ENCODE results near the gene OLFML2B. TPM values are rescaled to one million over a fixed set of nuclear protein-coding genes. Genes with fewer than 3 reads are reported as not detected.

The OLFML2B gene
- total and polyA plus RNA-seq, 5 donors: 1.8 to 8.9 (median 3.0) TPM

GRCh38 chr1:161994175-161994668 is 29.4 kb downstream of the OLFML2B start:
- Histone ChIP-seq H3K9me3 (ENCODE audit: control insufficient read depth, low read length) (no peaks in the 10 kb centered on the region), H3K4me1 (ENCODE audit: control insufficient read depth, insufficient read depth, low read length) (no peaks in the 10 kb centered on the region), H3K27me3 (ENCODE audit: control insufficient read depth, insufficient read depth) (no peaks in the 10 kb centered on the region), H3K27ac (ENCODE audit: low read length) (no peak overlapping the region), H3K4me3 (ENCODE audit: low read length) (no peak overlapping the region)
- ATAC-seq (peak; percentile 86 to 87), DNase-seq (peak; percentile 83 to 90 (median 87))
- 49% methylated on average over 9 of the region's 9 CpGs for WGBS
- intact Hi-C loops (cut with DNase I): no loop called here

- H3K4me3 ChIP-seq (ENCODE audit: low read length): no peak overlapping the region
- H3K9me3 ChIP-seq (ENCODE audit: control insufficient read depth, low read length): no peaks in the 10 kb centered on the region
- ATAC-seq (no peak), DNase-seq (no peak)
- 79% methylated on average over 11 of the region's 11 CpGs for WGBS
- no peak overlapping the region for H3K27ac ChIP-seq (ENCODE audit: low read length)
- no peaks in the 10 kb centered on the region for H3K27me3 ChIP-seq (ENCODE audit: control insufficient read depth, insufficient read depth)
- intact Hi-C loops (cut with DNase I): no loop called here
- no peaks in the 10 kb centered on the region for H3K4me1 ChIP-seq (ENCODE audit: control insufficient read depth, insufficient read depth, low read length)
These were observed 30.1 kb downstream of the OLFML2B start for GRCh38 chr1:161993576-161993975.

GRCh38 chr1:161989786-161990185 is 33.9 kb downstream of the OLFML2B start:
- Histone ChIP-seq H3K27ac (ENCODE audit: low read length) (peak overlapping the region; percentile 16), H3K27me3 (ENCODE audit: control insufficient read depth, insufficient read depth) (no peaks in the 10 kb centered on the region), H3K9me3 (ENCODE audit: control insufficient read depth, low read length) (peaks cover 2% of the 10 kb centered on the region), H3K4me3 (ENCODE audit: low read length) (no peak overlapping the region), H3K4me1 (ENCODE audit: control insufficient read depth, insufficient read depth, low read length) (no peaks in the 10 kb centered on the region)
- ATAC-seq (no peak), DNase-seq (no peak)
- 82% methylated on average over 5 of the region's 5 CpGs for WGBS
- intact Hi-C loops (cut with DNase I): no loop called here

- no peak for DNase-seq
- Histone ChIP-seq H3K27me3 (ENCODE audit: control insufficient read depth, insufficient read depth) (no peaks in the 10 kb centered on the region), H3K4me1 (ENCODE audit: control insufficient read depth, insufficient read depth, low read length) (no peaks in the 10 kb centered on the region), H3K27ac (ENCODE audit: low read length) (no peak overlapping the region), H3K9me3 (ENCODE audit: control insufficient read depth, low read length) (peaks cover 2% of the 10 kb centered on the region), H3K4me3 (ENCODE audit: low read length) (no peak overlapping the region)
- ATAC-seq: no peak
- intact Hi-C loops (cut with DNase I): no loop called here
These were observed 34.6 kb downstream of the OLFML2B start for GRCh38 chr1:161989108-161989507.

- Histone ChIP-seq H3K27ac (ENCODE audit: low read length) (no peak overlapping the region), H3K4me1 (ENCODE audit: control insufficient read depth, insufficient read depth, low read length) (no peaks in the 10 kb centered on the region), H3K27me3 (ENCODE audit: control insufficient read depth, insufficient read depth) (no peaks in the 10 kb centered on the region), H3K9me3 (ENCODE audit: control insufficient read depth, low read length) (peaks cover 2% of the 10 kb centered on the region), H3K4me3 (ENCODE audit: low read length) (no peak overlapping the region)
- DNase-seq (no peak), ATAC-seq (no peak)
- 74% methylated on average over 5 of the region's 5 CpGs for WGBS
- intact Hi-C loops (cut with DNase I): no loop called here
These were observed 35.3 kb downstream of the OLFML2B start for GRCh38 chr1:161988413-161988812.

GRCh38 chr1:161987872-161988271 is 35.8 kb downstream of the OLFML2B start:
- 81% methylated on average over 5 of the region's 5 CpGs for WGBS
- H3K9me3 ChIP-seq (ENCODE audit: control insufficient read depth, low read length): peaks cover 2% of the 10 kb centered on the region
- no peaks in the 10 kb centered on the region for H3K4me1 ChIP-seq (ENCODE audit: control insufficient read depth, insufficient read depth, low read length)
- H3K27me3 ChIP-seq (ENCODE audit: control insufficient read depth, insufficient read depth): no peaks in the 10 kb centered on the region
- intact Hi-C loops (cut with DNase I): no loop called here
- ATAC-seq (no peak), DNase-seq (no peak)
- no peak overlapping the region for H3K27ac ChIP-seq (ENCODE audit: low read length)
- H3K4me3 ChIP-seq (ENCODE audit: low read length): no peak overlapping the region

- H3K27me3 ChIP-seq (ENCODE audit: control insufficient read depth, insufficient read depth): no peaks in the 10 kb centered on the region
- DNase-seq (no peak), ATAC-seq (no peak)
- H3K9me3 ChIP-seq (ENCODE audit: control insufficient read depth, low read length): peaks cover 2% of the 10 kb centered on the region
- H3K4me1 ChIP-seq (ENCODE audit: control insufficient read depth, insufficient read depth, low read length): no peaks in the 10 kb centered on the region
- no peak overlapping the region for H3K4me3 ChIP-seq (ENCODE audit: low read length)
- no peak overlapping the region for H3K27ac ChIP-seq (ENCODE audit: low read length)
- intact Hi-C loops (cut with DNase I): no loop called here
- WGBS: 65% methylated on average over 1 of the region's 1 CpG
These were observed 36.4 kb downstream of the OLFML2B start for GRCh38 chr1:161987303-161987702.

GRCh38 chr1:161986328-161986727 is 37.3 kb downstream of the OLFML2B start:
- ATAC-seq (peak in 1 of 2 donors; percentile 42), DNase-seq (peak in 1 of 3 donors; percentile 63)
- no peaks in the 10 kb centered on the region for H3K4me1 ChIP-seq (ENCODE audit: control insufficient read depth, insufficient read depth, low read length)
- H3K4me3 ChIP-seq (ENCODE audit: low read length): no peak overlapping the region
- intact Hi-C loops (cut with DNase I): no loop called here
- no peak overlapping the region for H3K27ac ChIP-seq (ENCODE audit: low read length)
- peaks cover 2% of the 10 kb centered on the region for H3K9me3 ChIP-seq (ENCODE audit: control insufficient read depth, low read length)
- WGBS: 57% methylated on average over 4 of the region's 4 CpGs
- H3K27me3 ChIP-seq (ENCODE audit: control insufficient read depth, insufficient read depth): no peaks in the 10 kb centered on the region

GRCh38 chr1:161985301-161985822 is 38.3 kb downstream of the OLFML2B start:
- DNase-seq (no peak), ATAC-seq (no peak)
- intact Hi-C loops (cut with DNase I): no loop called here
- Histone ChIP-seq H3K27me3 (ENCODE audit: control insufficient read depth, insufficient read depth) (no peaks in the 10 kb centered on the region), H3K4me3 (ENCODE audit: low read length) (no peak overlapping the region), H3K27ac (ENCODE audit: low read length) (no peak overlapping the region), H3K9me3 (ENCODE audit: control insufficient read depth, low read length) (peaks cover 2% of the 10 kb centered on the region), H3K4me1 (ENCODE audit: control insufficient read depth, insufficient read depth, low read length) (no peaks in the 10 kb centered on the region)
- 70% methylated on average over 5 of the region's 5 CpGs for WGBS

- DNase-seq: no peak
- WGBS: 94% methylated on average over 22 of the region's 22 CpGs
- H3K27me3 ChIP-seq (ENCODE audit: control insufficient read depth, insufficient read depth): no peaks in the 10 kb centered on the region
- intact Hi-C loops (cut with DNase I): no loop called here
- no peak for ATAC-seq
- no peaks in the 10 kb centered on the region for H3K4me1 ChIP-seq (ENCODE audit: control insufficient read depth, insufficient read depth, low read length)
- no peak overlapping the region for H3K27ac ChIP-seq (ENCODE audit: low read length)
- no peak overlapping the region for H3K4me3 ChIP-seq (ENCODE audit: low read length)
- H3K9me3 ChIP-seq (ENCODE audit: control insufficient read depth, low read length): peaks cover 2% of the 10 kb centered on the region
These were observed 39.9 kb downstream of the OLFML2B start for GRCh38 chr1:161983725-161984124.

GRCh38 chr1:161982917-161983316 is 40.8 kb downstream of the OLFML2B start:
- no peaks in the 10 kb centered on the region for H3K27me3 ChIP-seq (ENCODE audit: control insufficient read depth, insufficient read depth)
- no peak overlapping the region for H3K4me3 ChIP-seq (ENCODE audit: low read length)
- no peak for DNase-seq
- no peak for ATAC-seq
- no peak overlapping the region for H3K27ac ChIP-seq (ENCODE audit: low read length)
- no peaks in the 10 kb centered on the region for H3K4me1 ChIP-seq (ENCODE audit: control insufficient read depth, insufficient read depth, low read length)
- H3K9me3 ChIP-seq (ENCODE audit: control insufficient read depth, low read length): peaks cover 2% of the 10 kb centered on the region
- 67% methylated on average over 9 of the region's 9 CpGs for WGBS
- intact Hi-C loops (cut with DNase I): no loop called here

GRCh38 chr1:161982507-161982895 is 41.2 kb downstream of the OLFML2B start:
- intact Hi-C loops (cut with DNase I): no loop called here
- Histone ChIP-seq H3K4me3 (ENCODE audit: low read length) (no peak overlapping the region), H3K4me1 (ENCODE audit: control insufficient read depth, insufficient read depth, low read length) (no peaks in the 10 kb centered on the region), H3K27me3 (ENCODE audit: control insufficient read depth, insufficient read depth) (no peaks in the 10 kb centered on the region), H3K9me3 (ENCODE audit: control insufficient read depth, low read length) (peaks cover under 1% of the 10 kb centered on the region), H3K27ac (ENCODE audit: low read length) (no peak overlapping the region)
- ATAC-seq: no peak
- WGBS: 51% methylated on average over 5 of the region's 5 CpGs
- DNase-seq: no peak

Measured in right cardiac atrium (tissue), 5 donors.